ENCODE results near the gene NUP155.
"Not testable (repeated sequence)": the region's sequence is repeated elsewhere in the genome, so short reads cannot be mapped to it uniquely, and the experiment has no call there.

NUP155 gene

DNA sequence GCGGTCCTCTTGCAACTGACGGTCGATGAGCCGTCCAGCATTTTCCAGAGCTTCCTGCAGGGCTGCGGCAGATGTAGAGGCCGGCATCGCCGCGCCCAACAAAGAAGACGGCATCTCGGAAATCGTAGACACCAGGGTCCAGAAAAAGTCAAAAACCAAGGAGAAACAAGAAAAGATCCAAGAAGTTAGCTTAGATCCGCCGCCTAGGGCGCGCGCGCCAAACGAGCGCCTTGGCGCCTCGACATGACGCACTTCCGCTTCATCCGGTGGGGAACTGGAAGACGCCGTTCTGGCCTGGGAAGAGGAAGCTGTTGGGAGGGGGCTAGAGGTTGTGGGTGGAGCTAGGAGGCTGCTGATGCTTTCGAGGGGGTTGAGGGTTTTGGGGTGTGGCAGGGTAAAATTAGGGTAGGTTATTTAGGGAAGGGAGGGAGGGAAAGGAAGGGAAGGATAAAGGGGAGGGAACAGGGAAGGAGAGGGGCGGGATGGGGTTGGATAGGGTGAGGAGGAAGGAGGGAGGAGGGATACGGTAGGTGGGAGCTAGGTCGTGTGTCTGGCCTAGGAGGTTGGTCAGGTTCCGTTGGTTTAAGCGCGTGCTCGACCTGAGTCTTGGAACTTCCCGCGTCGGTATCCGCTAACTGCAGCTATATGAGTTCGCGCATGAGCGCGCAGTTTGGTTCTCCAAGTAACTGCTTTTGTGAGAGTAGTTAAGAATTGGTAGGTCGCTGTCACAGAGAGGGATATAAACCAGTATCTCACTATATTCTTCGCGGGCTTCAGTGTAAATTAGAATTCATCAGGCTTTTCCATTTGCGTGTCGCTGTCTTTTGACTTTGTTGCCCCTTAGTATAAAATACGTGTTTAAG, at the start of gene NUP155:
Gene NUP155, minus strand, starts transcription at position 243 of the 863 bp plus-strand sequence. Its CDS starts 129 bp downstream, at position 114.
- DNase-seq = peak; percentile 99

GRCh38 chr5:37417347-37417746, 46.4 kb upstream of the NUP155 start:
- no peak for DNase-seq

GRCh38 chr5:37415456-37415855, 44.5 kb upstream of the NUP155 start:
- DNase-seq = not testable (repeated sequence)

DNA sequence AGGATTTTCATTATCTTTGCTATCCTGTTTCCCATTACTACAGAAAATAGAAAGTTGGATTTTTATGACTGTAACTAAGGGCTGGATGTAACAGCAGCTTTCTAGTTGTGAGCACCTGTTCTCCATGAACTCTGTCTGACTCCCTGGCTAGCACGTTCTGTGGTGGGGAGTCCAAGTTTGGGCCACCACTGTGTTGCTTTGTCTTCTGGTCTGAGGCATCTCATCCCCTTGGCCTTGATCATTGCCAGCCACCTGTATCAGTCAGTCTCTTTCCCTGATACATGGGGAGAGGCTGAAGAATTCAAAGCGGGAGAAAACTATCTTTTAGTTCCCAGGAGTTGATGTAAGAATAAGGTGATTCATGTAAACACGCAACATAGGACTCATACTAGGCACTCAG, 41.6 kb upstream of the NUP155 start:
- no peak for DNase-seq

DNA sequence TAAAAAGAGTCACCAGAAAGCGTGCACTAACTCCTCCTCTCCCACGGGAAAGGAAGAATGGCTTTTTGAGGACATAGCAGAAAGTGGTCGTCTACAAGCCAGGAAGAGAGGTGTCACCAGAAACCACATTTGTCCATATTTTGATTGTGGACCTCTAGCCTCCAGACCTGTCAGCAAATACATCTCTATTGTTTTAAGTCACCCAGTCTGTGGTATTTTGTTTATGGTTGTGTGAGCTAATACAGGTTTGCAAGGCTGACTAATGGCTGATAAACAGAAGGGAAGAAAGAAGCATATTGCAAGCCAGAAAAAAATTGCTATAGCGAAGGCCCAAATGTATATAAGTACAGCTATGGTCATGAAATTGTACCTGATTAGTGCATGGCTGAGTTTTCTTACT, 29.6 kb upstream of the NUP155 start:
- no peak for DNase-seq

- no peak for DNase-seq
These were observed 25.4 kb upstream of the NUP155 start for GRCh38 chr5:37396352-37396751.

GRCh38 chr5:37391591-37391990, 20.7 kb upstream of the NUP155 start:
- no peak for DNase-seq

DNA sequence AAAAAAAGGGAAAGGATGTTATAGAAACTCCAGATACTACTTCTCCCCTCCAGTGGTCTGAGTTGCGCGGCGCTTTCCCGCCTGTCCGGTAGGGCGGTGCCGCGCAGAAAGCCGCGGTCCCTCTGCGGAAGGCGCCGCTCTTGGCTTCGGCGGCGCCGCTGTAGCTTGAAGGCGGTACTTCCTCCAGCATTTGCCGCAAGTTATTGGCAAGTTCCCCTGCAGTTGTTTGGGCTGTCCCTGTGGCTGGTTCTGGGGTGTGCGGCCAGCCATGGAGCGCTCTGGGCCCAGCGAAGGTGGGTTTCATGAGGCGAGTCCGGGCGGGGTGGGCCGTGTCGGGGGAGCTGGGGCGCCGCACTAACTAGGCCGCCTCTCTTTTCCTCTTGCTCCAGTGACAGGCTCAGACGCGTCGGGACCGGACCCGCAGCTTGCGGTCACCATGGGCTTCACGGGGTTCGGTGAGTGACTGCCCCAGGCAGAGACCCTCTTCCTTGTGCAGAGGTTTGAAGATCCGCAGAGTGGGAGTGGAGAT, 8.3 kb upstream of the NUP155 start, which contains the start of gene WDR70:
Gene WDR70, plus strand, starts transcription at position 219 of the 529 bp plus-strand sequence. Its CDS starts 50 bp downstream, at position 269.
- DNase-seq = peak; percentile 79

- not testable (repeated sequence) for DNase-seq
These were observed 7.2 kb upstream of the NUP155 start for GRCh38 chr5:37378066-37378465.

- DNase-seq = no peak
These were observed 4.2 kb upstream of the NUP155 start for GRCh38 chr5:37375091-37375490.

GRCh38 chr5:37370550-37370863, 399 bp downstream of the NUP155 start:
- DNase-seq = no peak

DNA sequence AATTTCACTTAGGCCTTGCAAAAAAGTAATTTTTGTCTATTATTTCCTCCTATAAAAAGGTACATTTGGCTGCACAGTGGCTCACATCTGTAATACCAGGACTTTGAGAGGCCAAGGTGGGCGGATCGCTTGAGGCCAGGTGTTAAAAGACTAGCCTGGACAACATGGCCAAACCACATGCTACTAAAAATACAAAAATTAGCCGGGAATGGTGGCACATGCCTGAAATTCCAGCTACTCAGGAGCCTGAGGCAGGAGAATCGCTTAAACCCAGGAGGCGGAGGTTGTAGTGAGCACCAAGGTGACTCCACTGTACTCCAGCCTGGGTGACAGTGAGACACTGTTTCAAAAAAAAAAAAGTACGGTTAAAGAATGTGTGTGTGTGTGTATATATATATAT, 15.7 kb downstream of the NUP155 start:
- DNase-seq = no peak

DNA sequence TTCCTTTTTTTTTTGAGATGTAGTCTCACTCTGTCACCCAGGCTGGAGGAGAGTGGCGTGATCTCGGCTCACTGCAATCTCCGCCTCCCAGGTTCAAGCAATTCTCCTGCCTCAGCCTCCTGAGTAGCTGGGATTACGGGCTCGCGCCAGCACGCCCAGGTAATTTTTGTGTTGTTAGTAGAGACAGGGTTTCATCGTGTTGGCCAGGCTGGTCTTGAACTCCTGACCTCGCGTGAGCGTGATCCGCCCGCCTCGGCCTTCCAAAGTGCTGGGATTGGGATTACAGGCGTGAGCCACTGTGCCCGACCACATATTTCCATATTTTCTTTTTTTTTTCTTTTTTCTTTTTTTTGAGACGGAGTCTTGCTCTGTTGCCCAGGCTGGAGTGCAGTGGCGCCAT, 28.2 kb downstream of the NUP155 start:
- DNase-seq = not testable (repeated sequence)

GRCh38 chr5:37334754-37335153, 36.2 kb downstream of the NUP155 start:
- DNase-seq = not testable (repeated sequence)

DNA sequence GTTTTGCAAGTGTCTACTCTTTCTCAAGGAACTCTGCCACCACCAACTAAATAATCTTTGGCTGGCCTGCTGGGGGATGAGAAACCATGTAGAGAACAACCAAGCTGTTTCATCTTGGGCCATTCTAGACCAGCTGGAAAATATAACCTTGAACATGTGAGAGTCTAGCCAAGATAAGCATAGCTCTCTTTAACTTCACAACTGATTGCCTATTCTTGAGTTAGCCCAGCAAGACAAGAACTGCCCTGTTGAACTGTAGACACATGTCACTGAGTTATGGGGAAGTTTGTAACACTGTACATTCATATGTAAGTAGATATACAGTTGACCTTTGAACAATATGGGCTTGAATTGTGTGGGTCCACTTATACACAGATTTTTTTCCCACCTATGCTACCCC, 44.4 kb downstream of the NUP155 start:
- no peak for DNase-seq

- no peak for DNase-seq
These were observed 47.3 kb downstream of the NUP155 start for GRCh38 chr5:37323607-37324006.

- no peak for DNase-seq
These were observed 51.7 kb downstream of the NUP155 start for GRCh38 chr5:37319037-37319782.

GRCh38 chr5:37316027-37316426, 54.9 kb downstream of the NUP155 start:
- DNase-seq = no peak

- no peak for DNase-seq
These were observed 60.5 kb downstream of the NUP155 start for GRCh38 chr5:37310360-37310759.

DNA sequence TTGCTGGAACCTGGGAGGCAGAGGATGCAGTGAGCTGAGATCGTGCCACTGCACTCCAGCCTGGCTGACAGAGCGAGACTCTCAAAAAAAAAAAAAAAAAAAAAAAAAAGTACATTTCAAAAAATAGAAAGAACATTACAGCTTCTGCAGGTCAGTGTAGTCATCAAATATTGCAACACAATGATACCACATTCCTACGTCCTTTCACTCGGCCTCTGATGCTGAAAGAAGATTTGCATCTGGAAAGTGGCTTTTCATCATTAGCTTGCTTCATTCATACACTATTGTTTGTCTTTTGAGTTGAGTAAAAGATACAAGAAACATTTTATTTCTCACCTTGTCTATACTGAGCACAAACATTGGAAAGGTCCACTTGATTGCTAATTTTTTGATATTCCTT, 62.1 kb downstream of the NUP155 start:
- no peak for DNase-seq

DNA sequence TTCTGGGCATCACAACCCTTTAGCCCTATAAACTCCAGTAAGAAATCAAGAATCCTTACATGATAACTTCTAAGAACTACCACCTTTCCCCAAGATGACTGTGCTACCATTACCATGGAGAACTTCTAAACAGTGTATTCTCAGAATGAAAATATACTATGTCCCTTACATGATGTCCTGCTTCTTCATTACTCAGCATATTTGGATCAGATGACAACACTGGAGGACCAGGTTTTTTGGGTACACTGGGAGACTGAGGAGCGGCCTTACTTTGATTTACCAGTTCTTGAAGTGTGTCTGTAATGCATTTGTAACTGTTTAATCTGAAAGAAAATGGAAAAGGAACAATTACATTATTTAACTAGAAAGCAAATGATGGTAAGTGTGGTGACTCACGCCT, 66.0 kb downstream of the NUP155 start:
- DNase-seq = no peak

DNA sequence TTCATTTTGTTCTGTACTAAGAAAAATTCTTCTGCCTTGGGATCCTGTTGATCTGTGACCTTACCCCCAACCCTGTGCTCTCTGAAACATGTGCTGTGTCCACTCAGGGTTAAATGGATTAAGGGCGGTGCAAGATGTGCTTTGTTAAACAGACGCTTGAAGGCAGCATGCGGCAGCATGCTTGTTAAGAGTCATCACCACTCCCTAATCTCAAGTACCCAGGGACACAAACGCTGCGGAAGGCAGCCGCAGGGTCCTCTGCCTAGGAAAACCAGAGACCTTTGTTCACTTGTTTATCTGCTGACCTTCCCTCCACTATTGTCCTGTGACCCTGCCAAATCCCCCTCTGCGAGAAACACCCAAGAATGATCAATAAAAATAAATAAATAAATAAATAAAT, 74.6 kb downstream of the NUP155 start:
- not testable (repeated sequence) for DNase-seq

DNA sequence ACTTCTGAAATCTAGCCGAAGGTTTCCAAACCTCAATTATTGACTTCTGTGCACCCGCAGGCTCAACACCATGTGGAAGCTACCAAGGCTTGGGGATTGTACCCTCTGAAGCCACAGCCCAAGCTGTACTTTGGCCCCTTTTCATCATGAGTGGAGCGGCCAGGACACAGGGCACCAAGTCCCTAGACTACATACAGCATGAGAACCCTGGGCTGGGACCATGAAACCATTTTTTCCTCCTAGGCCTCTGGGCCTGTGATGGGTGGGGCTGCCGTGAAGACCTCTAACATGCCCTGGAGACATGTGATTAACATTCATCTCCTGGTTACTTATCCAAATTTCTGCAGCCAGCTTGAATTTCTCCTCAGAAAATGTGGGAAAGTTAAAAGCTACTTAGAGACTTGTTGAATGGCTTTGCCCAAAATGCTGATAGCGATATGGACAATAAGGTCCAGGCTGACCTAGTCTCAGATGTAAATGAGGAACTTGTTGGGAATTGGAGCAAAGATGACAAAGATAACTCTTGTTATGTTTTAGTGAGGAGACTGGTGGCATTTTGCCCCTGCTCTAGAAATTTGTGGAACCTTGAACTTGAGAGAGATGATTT, 87.6 kb downstream of the NUP155 start:
- DNase-seq = no peak

Data from NCI-H510A (cell line).